Loucy (cell line): ENCODE measurements around the gene PHLDB2.

Experiments used
- H2AFZ ChIP-seq: fragments of 200-600 bp; sonication (generic); 2 replicates; pipeline ENCODE4 v1.6.0; 2016; ENCODE audit warnings: antibody characterized with exemption, mild to moderate bottlenecking, low read length, moderate library complexity
- H3F3A ChIP-seq: fragments of 200-600 bp; 2 replicates; pipeline ENCODE4 v1.6.0; 2016; ENCODE audit warnings: antibody characterized with exemption, low read depth, mild to moderate bottlenecking
- H3K27me3 ChIP-seq: fragments of 200-600 bp; sonication (generic); 2 replicates; pipeline ENCODE4 v1.6.1; 2014; ENCODE audit warnings: low read length, mild to moderate bottlenecking; ENCODE audit not compliant: insufficient read depth, poor library complexity, severe bottlenecking
- H3K36me3 ChIP-seq: fragments of 200-600 bp; sonication (generic); 2 replicates; pipeline ENCODE4 v1.6.1; 2016; ENCODE audit warnings: low read length; ENCODE audit not compliant: insufficient read depth
- H3K4me1 ChIP-seq: fragments of 200-600 bp; sonication (generic); 2 replicates; pipeline ENCODE4 v1.5.1; 2014; ENCODE audit warnings: low read length, mild to moderate bottlenecking; ENCODE audit not compliant: insufficient read depth, poor library complexity, severe bottlenecking
- H3K4me2 ChIP-seq: fragments of 200-600 bp; sonication (generic); 2 replicates; pipeline ENCODE4 v1.6.0; 2014; ENCODE audit warnings: antibody characterized with exemption, low read length, low read depth, mild to moderate bottlenecking; ENCODE audit not compliant: poor library complexity, severe bottlenecking
- H3K4me3 ChIP-seq: fragments of 200-600 bp; sonication (generic); 2 replicates; pipeline ENCODE4 v1.5.1; 2014; ENCODE audit warnings: low read length, mild to moderate bottlenecking, mixed read lengths; ENCODE audit not compliant: poor library complexity, severe bottlenecking
- H3K79me2 ChIP-seq: fragments of 200-600 bp; sonication (generic); 2 replicates; pipeline ENCODE4 v1.6.1; 2014; ENCODE audit warnings: low read length; ENCODE audit not compliant: insufficient read depth
- H3K9ac ChIP-seq: fragments of 200-600 bp; sonication (generic); 2 replicates; pipeline ENCODE4 v1.6.0; 2014; ENCODE audit warnings: mild to moderate bottlenecking, low read depth, low read length, moderate library complexity; ENCODE audit not compliant: poor library complexity, severe bottlenecking
- H3K9me2 ChIP-seq: fragments of 200-600 bp; sonication (generic); replicated peaks from 2 replicates; pipeline ENCODE4 v1.6.1; 2016; ENCODE audit warnings: low read depth, low read length, mixed read lengths
- H3K9me3 ChIP-seq: fragments of 200-600 bp; sonication (generic); 2 replicates; pipeline ENCODE4 v1.6.1; 2014; ENCODE audit warnings: mild to moderate bottlenecking, antibody characterized with exemption, low read length, low read depth; ENCODE audit not compliant: insufficient read depth
- H4K20me1 ChIP-seq: fragments of 200-600 bp; sonication (generic); 2 replicates; pipeline ENCODE4 v1.6.0; 2014; ENCODE audit warnings: antibody characterized with exemption, low read length, mild to moderate bottlenecking; ENCODE audit not compliant: insufficient read depth, poor library complexity, severe bottlenecking
- EZH2phosphoT487 ChIP-seq: fragments of 200-600 bp; IDR thresholded peaks from 2 replicates; pipeline ENCODE4 v1.6.1; 2018; ENCODE audit warnings: antibody characterized with exemption, mild to moderate bottlenecking, moderate library complexity, borderline replicate concordance
- TF ChIP-seq, protein P1 (sequence below): fragments of 200-600 bp; sonication (generic); conservative IDR thresholded peaks from 2 replicates; pipeline ENCODE4 v1.5.1; 2014; ENCODE audit warnings: mild to moderate bottlenecking, antibody characterized with exemption, low read length

Gene PHLDB2

DNA sequence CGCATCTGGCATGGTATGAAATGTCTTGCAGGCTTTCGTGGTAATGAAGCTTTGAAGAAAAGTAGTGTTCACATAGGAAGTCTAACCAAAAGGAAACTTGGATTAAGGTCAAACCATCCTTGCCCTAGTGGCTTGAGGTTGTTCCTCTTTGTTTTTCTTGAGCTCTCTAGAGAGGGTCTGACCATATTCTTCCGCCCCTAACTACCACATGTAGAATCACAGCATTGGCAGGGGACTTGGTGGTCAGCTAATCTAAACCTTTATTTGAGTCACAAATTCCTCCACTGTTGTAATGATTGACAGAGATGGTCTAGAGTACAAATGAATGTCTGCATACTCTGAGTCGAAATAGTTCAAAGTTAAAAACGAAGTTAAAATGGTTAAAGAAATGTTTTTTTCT is 39.1 kb upstream of the PHLDB2 start:
- Histone ChIP-seq H3K4me2 (no peak overlapping the region), H3K79me2 (no peaks in the 10 kb centered on the region), H3K36me3 (no peaks in the 10 kb centered on the region), H3K9me2 (no peaks in the 10 kb centered on the region), H3K4me1 (no peaks in the 10 kb centered on the region), H3K9ac (no peak overlapping the region), H3K27me3 (no peaks in the 10 kb centered on the region), H3F3A (no peaks in the 10 kb centered on the region), H3K4me3 (no peak overlapping the region), H2AFZ (no peak overlapping the region), H3K9me3 (no peaks in the 10 kb centered on the region; the same call in 1 of the 2 replicates), H4K20me1 (no peaks in the 10 kb centered on the region)
- no peak for TF ChIP-seq EZH2phosphoT487
- TF ChIP-seq, protein P1, sequence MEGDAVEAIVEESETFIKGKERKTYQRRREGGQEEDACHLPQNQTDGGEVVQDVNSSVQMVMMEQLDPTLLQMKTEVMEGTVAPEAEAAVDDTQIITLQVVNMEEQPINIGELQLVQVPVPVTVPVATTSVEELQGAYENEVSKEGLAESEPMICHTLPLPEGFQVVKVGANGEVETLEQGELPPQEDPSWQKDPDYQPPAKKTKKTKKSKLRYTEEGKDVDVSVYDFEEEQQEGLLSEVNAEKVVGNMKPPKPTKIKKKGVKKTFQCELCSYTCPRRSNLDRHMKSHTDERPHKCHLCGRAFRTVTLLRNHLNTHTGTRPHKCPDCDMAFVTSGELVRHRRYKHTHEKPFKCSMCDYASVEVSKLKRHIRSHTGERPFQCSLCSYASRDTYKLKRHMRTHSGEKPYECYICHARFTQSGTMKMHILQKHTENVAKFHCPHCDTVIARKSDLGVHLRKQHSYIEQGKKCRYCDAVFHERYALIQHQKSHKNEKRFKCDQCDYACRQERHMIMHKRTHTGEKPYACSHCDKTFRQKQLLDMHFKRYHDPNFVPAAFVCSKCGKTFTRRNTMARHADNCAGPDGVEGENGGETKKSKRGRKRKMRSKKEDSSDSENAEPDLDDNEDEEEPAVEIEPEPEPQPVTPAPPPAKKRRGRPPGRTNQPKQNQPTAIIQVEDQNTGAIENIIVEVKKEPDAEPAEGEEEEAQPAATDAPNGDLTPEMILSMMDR = no peak

DNA sequence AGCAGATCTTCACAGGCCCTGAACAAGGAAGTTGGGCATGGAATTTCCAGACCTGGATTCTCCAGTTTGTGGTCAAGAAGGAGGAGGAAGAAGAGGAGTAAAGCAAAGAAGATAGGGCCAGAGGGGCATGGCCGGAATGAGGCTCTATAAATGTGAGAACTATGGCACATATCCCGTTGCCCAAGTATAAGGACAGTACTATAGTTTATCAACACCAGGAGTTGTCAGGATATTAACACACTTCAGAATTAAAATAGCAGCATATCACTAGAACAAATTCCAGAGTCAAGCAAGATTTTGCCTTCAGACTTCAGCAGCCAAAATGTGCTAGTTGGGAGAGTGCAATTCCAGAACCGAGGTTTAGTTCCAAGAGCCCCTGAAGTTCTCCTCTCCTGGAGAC is 38.4 kb upstream of the PHLDB2 start:
- no peak overlapping the region for H3K4me2 ChIP-seq
- no peak overlapping the region for H3K9ac ChIP-seq
- no peak overlapping the region for H3K4me3 ChIP-seq
- no peak overlapping the region for H2AFZ ChIP-seq
- H3K4me1 ChIP-seq = no peaks in the 10 kb centered on the region
- H4K20me1 ChIP-seq = no peaks in the 10 kb centered on the region
- H3K27me3 ChIP-seq = no peaks in the 10 kb centered on the region
- TF ChIP-seq, protein P1 = no peak
- TF ChIP-seq EZH2phosphoT487 = no peak
- H3K9me3 ChIP-seq = no peaks in the 10 kb centered on the region
- no peaks in the 10 kb centered on the region for H3K79me2 ChIP-seq
- H3K36me3 ChIP-seq = no peaks in the 10 kb centered on the region
- H3K9me2 ChIP-seq = no peaks in the 10 kb centered on the region
- H3F3A ChIP-seq = no peaks in the 10 kb centered on the region

DNA sequence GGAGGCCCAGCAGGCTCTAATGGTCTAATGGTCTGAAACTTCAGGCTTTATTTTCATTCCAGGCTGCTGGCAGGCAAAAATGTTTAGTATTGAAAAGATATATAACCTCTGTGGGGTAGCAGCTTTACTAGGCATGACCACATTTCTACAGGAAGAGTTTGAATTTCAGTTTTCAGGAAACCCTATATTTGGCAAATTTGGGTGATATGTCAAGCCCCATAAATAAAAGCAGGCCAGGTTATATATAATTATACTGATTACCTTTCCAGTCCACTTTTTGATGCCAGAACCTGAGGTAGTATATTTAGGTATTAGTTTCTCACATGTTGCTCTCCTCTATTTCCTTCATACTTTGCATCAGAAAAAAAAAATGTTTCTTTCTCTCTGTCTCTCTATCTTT is 37.2 kb upstream of the PHLDB2 start:
- no peaks in the 10 kb centered on the region for H3F3A ChIP-seq
- H3K36me3 ChIP-seq = no peaks in the 10 kb centered on the region
- H3K4me2 ChIP-seq = no peak overlapping the region
- no peaks in the 10 kb centered on the region for H3K79me2 ChIP-seq
- H4K20me1 ChIP-seq = no peaks in the 10 kb centered on the region
- no peaks in the 10 kb centered on the region for H3K9me2 ChIP-seq
- no peaks in the 10 kb centered on the region for H3K9me3 ChIP-seq
- H3K4me1 ChIP-seq = peaks cover 2% of the 10 kb centered on the region
- no peak overlapping the region for H3K4me3 ChIP-seq
- no peak for TF ChIP-seq EZH2phosphoT487
- TF ChIP-seq, protein P1 = no peak
- no peaks in the 10 kb centered on the region for H3K27me3 ChIP-seq
- H2AFZ ChIP-seq = no peak overlapping the region
- H3K9ac ChIP-seq = no peak overlapping the region
